Right lung (tissue), 5 donors: Measurements from ENCODE around the gene KIF1C. TPM values are rescaled to one million over a fixed set of nuclear protein-coding genes. Genes with fewer than 3 reads are reported as not detected.
A peak's percentile ranks its signal among the peaks of the same experiment; 100 is the strongest.

ENCODE experiments used
- DNase-seq, 2 donors: peaks; one replicate each; pipeline ENCODE4 v3.0.0-alpha.2; 2013
- polyA plus RNA-seq, 5 donors: library from polyadenylated mRNA; unstranded; fragments of 120-200 nt; gene quantifications; one replicate each; pipeline versions ENCODE4 v1.2.1 to v1.2.3, GENCODE V29; 2013; ENCODE audit warnings: inconsistent platforms in 1 of 5, low replicate concordance in 1 of 5; ENCODE audit not compliant: insufficient read length in 5 of 5, insufficient read depth in 1 of 5

Gene KIF1C
- polyA plus RNA-seq, 5 donors = 51.1 to 80.4 (median 58.0) TPM

GRCh38 chr17:4967539-4968485 lies 29.9 kb upstream of the KIF1C start, which contains the start of gene SPAG7:
TSS of gene SPAG7 (minus strand) at chr17:4967817. CDS start at chr17:4967804, 13 bp downstream.
- DNase-seq = peak; percentile 100

- DNase-seq = no peak
Observed at GRCh38 chr17:4968486-4969046, 29.2 kb upstream of the KIF1C start.

- no peak for DNase-seq
Observed at GRCh38 chr17:4969047-4969550, 28.7 kb upstream of the KIF1C start.

GRCh38 chr17:4969551-4970173 lies 28.1 kb upstream of the KIF1C start:
- no peak for DNase-seq

GRCh38 chr17:4970273-4970672 lies 27.5 kb upstream of the KIF1C start:
- no peak for DNase-seq

GRCh38 chr17:4971826-4972225 lies 25.9 kb upstream of the KIF1C start:
- no peak for DNase-seq

GRCh38 chr17:4972322-4972721 lies 25.4 kb upstream of the KIF1C start:
- DNase-seq = no peak

GRCh38 chr17:4972752-4973151 lies 25.0 kb upstream of the KIF1C start:
- no peak for DNase-seq

- DNase-seq = no peak
Observed at GRCh38 chr17:4973256-4974114, 24.3 kb upstream of the KIF1C start.

- no peak for DNase-seq
Observed at GRCh38 chr17:4974115-4974670, 23.6 kb upstream of the KIF1C start.

GRCh38 chr17:4978726-4979125 lies 19.0 kb upstream of the KIF1C start:
- no peak for DNase-seq

GRCh38 chr17:4980644-4981216 lies 17.0 kb upstream of the KIF1C start:
- peak in 1 of 2 donors; percentile 60 for DNase-seq

GRCh38 chr17:4982305-4982704 lies 15.4 kb upstream of the KIF1C start:
- no peak for DNase-seq

- no peak for DNase-seq
Observed at GRCh38 chr17:4986403-4986802, 11.3 kb upstream of the KIF1C start.

- DNase-seq = peak; percentile 80 to 83
Observed at GRCh38 chr17:4986951-4987766, 10.6 kb upstream of the KIF1C start, which contains the start of gene CAMTA2. TSS of gene CAMTA2 (minus strand) at chr17:4987675. CDS start at chr17:4986222, 1,453 bp downstream.

- DNase-seq = no peak
Observed at GRCh38 chr17:4987767-4988567, 9.8 kb upstream of the KIF1C start.

GRCh38 chr17:4994081-4994595 lies 3.6 kb upstream of the KIF1C start:
- no peak for DNase-seq

GRCh38 chr17:4998027-4998731 lies 429 bp downstream of the KIF1C start:
- peak in 1 of 2 donors; percentile 38 for DNase-seq
